Neural progenitor cell (in vitro differentiated cells): ENCODE data around the gene BPIFB2. TPM values are rescaled to one million over a fixed set of nuclear protein-coding genes. Genes with fewer than 3 reads are reported as not detected.
A peak's percentile ranks its signal among the peaks of the same experiment; 100 is the strongest.
"Not testable (repeated sequence)": the region's sequence is repeated elsewhere in the genome, so short reads cannot be mapped to it uniquely, and the experiment has no call there.

Experiments used
- DNase-seq: peaks from one replicate; pipeline ENCODE4 v3.0.0-alpha.2; 2016; ENCODE audit warnings: low spot score
- H2AFZ ChIP-seq: fragments of 200-600 bp; sonication (generic); replicated peaks from 2 replicates; pipeline ENCODE4 v1.6.1; 2016; ENCODE audit warnings: antibody characterized with exemption
- H3F3A ChIP-seq: fragments of 200-600 bp; sonication (generic); 2 replicates; pipeline ENCODE4 v1.6.1; 2016; ENCODE audit warnings: antibody characterized with exemption, low read depth
- H3K27ac ChIP-seq: fragments of 200-600 bp; sonication (generic); 2 replicates; pipeline ENCODE4 v1.5.1; 2016; ENCODE audit warnings: mild to moderate bottlenecking
- H3K27me3 ChIP-seq: fragments of 200-600 bp; sonication (generic); 2 replicates; pipeline ENCODE4 v1.6.1; 2016; ENCODE audit warnings: mild to moderate bottlenecking, moderate library complexity
- H3K36me3 ChIP-seq: fragments of 200-600 bp; sonication (generic); 2 replicates; pipeline ENCODE4 v1.5.1; 2016
- H3K4me1 ChIP-seq: fragments of 200-600 bp; sonication (generic); 2 replicates; pipeline ENCODE4 v1.6.1; 2016; ENCODE audit warnings: mixed run types
- H3K4me2 ChIP-seq: fragments of 200-600 bp; sonication (generic); 2 replicates; pipeline ENCODE4 v1.6.1; 2016
- H3K4me3 ChIP-seq: fragments of 200-600 bp; sonication (generic); 2 replicates; pipeline ENCODE4 v1.5.1; 2016
- H3K79me2 ChIP-seq: fragments of 200-600 bp; sonication (generic); 2 replicates; pipeline ENCODE4 v1.6.1; 2016; ENCODE audit warnings: low read depth
- H3K9ac ChIP-seq: fragments of 200-600 bp; sonication (generic); 2 replicates; pipeline ENCODE4 v1.6.1; 2016
- H3K9me3 ChIP-seq: fragments of 200-600 bp; sonication (generic); 2 replicates; pipeline ENCODE4 v1.5.1; 2016; ENCODE audit warnings: low read depth
- H4K20me1 ChIP-seq: fragments of 200-600 bp; sonication (generic); 2 replicates; pipeline ENCODE4 v1.6.1; 2016; ENCODE audit warnings: low read depth
- H3K27ac Mint-ChIP-seq: 3 replicates; pipeline ENCODE4 v1.8.0; 2021; ENCODE audit warnings: mixed read lengths
- H3K27me3 Mint-ChIP-seq: 2 replicates; pipeline ENCODE4 v1.8.0; 2022; ENCODE audit warnings: low read depth, mild to moderate bottlenecking, inconsistent platforms, moderate library complexity, mixed read lengths; ENCODE audit not compliant: insufficient read depth
- H3K36me3 Mint-ChIP-seq: 3 replicates; pipeline ENCODE4 v1.8.0; 2021; ENCODE audit warnings: mixed read lengths
- H3K4me1 Mint-ChIP-seq: 3 replicates; pipeline ENCODE4 v1.8.0; 2021; ENCODE audit warnings: mixed read lengths
- H3K4me3 Mint-ChIP-seq: 3 replicates; pipeline ENCODE4 v1.8.0; 2021; ENCODE audit warnings: mild to moderate bottlenecking, moderate library complexity, mixed read lengths
- H3K9me3 Mint-ChIP-seq: 3 replicates; pipeline ENCODE4 v1.8.0; 2020; ENCODE audit warnings: mixed read lengths
- EZH2 ChIP-seq: fragments of 200-600 bp; sonication (generic); IDR thresholded peaks from 2 replicates; pipeline ENCODE4 v1.6.1; 2017; ENCODE audit warnings: antibody characterized with exemption, mild to moderate bottlenecking, moderate library complexity
- EZH2phosphoT487 ChIP-seq: fragments of 200-600 bp; sonication (generic); IDR thresholded peaks from 2 replicates; pipeline ENCODE4 v1.6.1; 2017; ENCODE audit warnings: antibody characterized with exemption
- total RNA-seq: library from RNA; depleted of rRNA; stranded (reverse); fragments of >200 nt; gene quantifications from 2 replicates; pipeline ENCODE4 v1.2.3, GENCODE V29; 2015; ENCODE audit warnings: low replicate concordance
- TF ChIP-seq, protein P1 (sequence below): fragments of 200-600 bp; sonication (generic); IDR thresholded peaks from 2 replicates; pipeline ENCODE4 v1.5.1; 2017; ENCODE audit warnings: antibody characterized with exemption, mild to moderate bottlenecking

The BPIFB2 gene
- total RNA-seq, 1 donor from 2014 or later, result not detected

GRCh38 chr20:32972181-32973076, 35.1 kb upstream of the BPIFB2 start:
- Histone ChIP-seq H4K20me1 (no peaks in the 10 kb centered on the region), H3K4me1 (peaks cover 19% of the 10 kb centered on the region), H3K79me2 (no peaks in the 10 kb centered on the region), H3K4me3 (no peak overlapping the region), H3K4me2 (peak overlapping the region; percentile 49), H3K36me3 (no peaks in the 10 kb centered on the region), H3K27me3 (no peaks in the 10 kb centered on the region), H3K9ac (no peak overlapping the region), H2AFZ (peak overlapping the region; percentile 89), H3K27ac (peak overlapping the region; percentile 35), H3K9me3 (no peaks in the 10 kb centered on the region), H3F3A (peaks cover 10% of the 10 kb centered on the region)
- Mint-ChIP-seq H3K4me3 (peak overlapping the region; percentile 39), H3K9me3 (no peaks in the 10 kb centered on the region), H3K27ac (peak overlapping the region; percentile 8), H3K4me1 (peaks cover 30% of the 10 kb centered on the region), H3K36me3 (no peaks in the 10 kb centered on the region), H3K27me3 (peaks cover 11% of the 10 kb centered on the region)
- TF ChIP-seq EZH2 (no peak), EZH2phosphoT487 (no peak)
- TF ChIP-seq, protein P1, sequence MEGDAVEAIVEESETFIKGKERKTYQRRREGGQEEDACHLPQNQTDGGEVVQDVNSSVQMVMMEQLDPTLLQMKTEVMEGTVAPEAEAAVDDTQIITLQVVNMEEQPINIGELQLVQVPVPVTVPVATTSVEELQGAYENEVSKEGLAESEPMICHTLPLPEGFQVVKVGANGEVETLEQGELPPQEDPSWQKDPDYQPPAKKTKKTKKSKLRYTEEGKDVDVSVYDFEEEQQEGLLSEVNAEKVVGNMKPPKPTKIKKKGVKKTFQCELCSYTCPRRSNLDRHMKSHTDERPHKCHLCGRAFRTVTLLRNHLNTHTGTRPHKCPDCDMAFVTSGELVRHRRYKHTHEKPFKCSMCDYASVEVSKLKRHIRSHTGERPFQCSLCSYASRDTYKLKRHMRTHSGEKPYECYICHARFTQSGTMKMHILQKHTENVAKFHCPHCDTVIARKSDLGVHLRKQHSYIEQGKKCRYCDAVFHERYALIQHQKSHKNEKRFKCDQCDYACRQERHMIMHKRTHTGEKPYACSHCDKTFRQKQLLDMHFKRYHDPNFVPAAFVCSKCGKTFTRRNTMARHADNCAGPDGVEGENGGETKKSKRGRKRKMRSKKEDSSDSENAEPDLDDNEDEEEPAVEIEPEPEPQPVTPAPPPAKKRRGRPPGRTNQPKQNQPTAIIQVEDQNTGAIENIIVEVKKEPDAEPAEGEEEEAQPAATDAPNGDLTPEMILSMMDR, result no peak
- no peak for DNase-seq

- Mint-ChIP-seq H3K36me3 (no peaks in the 10 kb centered on the region), H3K9me3 (no peaks in the 10 kb centered on the region), H3K4me3 (peak overlapping the region; percentile 39), H3K27ac (peak overlapping the region; percentile 8), H3K27me3 (peaks cover 11% of the 10 kb centered on the region), H3K4me1 (peaks cover 30% of the 10 kb centered on the region)
- no peaks in the 10 kb centered on the region for H3K79me2 ChIP-seq
- H2AFZ ChIP-seq, result no peak overlapping the region
- no peak overlapping the region for H3K27ac ChIP-seq
- H3F3A ChIP-seq, result peaks cover 10% of the 10 kb centered on the region
- H3K4me2 ChIP-seq, result no peak overlapping the region
- H3K27me3 ChIP-seq, result no peaks in the 10 kb centered on the region
- H3K4me1 ChIP-seq, result peaks cover 19% of the 10 kb centered on the region
- H3K9ac ChIP-seq, result no peak overlapping the region
- no peaks in the 10 kb centered on the region for H3K36me3 ChIP-seq
- H3K4me3 ChIP-seq, result no peak overlapping the region
- H3K9me3 ChIP-seq, result no peaks in the 10 kb centered on the region
- no peaks in the 10 kb centered on the region for H4K20me1 ChIP-seq
- DNase-seq, result no peak
- TF ChIP-seq EZH2 (no peak), EZH2phosphoT487 (no peak)
- TF ChIP-seq, protein P1, result no peak
Observed at GRCh38 chr20:32973077-32973717, 34.3 kb upstream of the BPIFB2 start.

DNA sequence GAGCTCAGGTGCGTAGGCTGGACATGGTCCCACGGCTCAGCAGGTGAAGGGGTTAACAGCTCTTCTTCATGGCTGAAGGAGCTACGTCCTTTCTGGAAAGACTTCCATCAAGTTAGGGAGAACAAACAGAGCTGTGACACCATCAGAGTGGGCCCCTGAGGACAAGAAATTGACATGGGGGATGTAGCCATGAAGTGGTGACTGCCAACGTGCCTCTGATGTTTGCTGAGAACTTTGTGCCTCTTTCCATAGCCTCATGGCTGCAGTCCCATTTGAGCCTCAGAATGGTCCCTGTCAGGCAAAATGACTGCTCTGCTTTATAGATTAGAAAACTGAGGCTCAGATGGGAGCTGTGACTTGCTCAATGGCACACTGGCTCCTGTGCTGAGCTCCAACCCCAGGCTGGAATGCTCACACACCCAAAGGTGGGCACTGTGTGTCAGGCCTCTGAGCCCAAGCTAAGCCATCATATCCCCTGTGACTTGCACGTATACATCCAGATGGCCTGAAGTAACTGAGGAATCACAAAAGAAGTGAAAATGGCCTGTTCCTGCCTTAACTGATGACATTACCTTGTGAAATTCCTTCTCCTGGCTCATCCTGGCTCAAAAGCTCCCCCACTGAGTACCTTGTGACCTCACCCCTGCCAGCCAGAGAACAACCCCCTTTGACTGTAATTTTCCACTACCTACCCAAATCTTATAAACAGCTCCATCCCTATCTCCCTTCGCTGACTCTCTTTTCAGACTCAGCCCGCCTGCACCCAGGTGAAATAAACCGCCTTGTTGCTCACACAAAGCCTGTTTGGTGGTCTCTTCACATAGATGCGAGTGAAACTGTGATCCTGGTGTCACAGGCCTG, 33.1 kb upstream of the BPIFB2 start:
- not testable (repeated sequence) for H3K9ac ChIP-seq

GRCh38 chr20:32975121-32975520, 32.4 kb upstream of the BPIFB2 start:
- peaks cover 10% of the 10 kb centered on the region for H3F3A ChIP-seq
- H3K4me3 Mint-ChIP-seq, H3K9me3 ChIP-seq, H2AFZ ChIP-seq, H3K27me3 ChIP-seq, DNase-seq, H3K4me2 ChIP-seq, H3K27me3 Mint-ChIP-seq, H3K27ac ChIP-seq, H3K36me3 ChIP-seq, H3K4me3 ChIP-seq, H3K9me3 Mint-ChIP-seq, H4K20me1 ChIP-seq, H3K36me3 Mint-ChIP-seq, H3K9ac ChIP-seq, H3K79me2 ChIP-seq: not testable (repeated sequence)
- Mint-ChIP-seq H3K4me1 (peaks cover 23% of the 10 kb centered on the region), H3K27ac (peak overlapping the region; percentile 32)
- peaks cover 23% of the 10 kb centered on the region for H3K4me1 ChIP-seq

More for the DNA sequence above, 33.1 kb upstream of the BPIFB2 start:
- H3K4me1 ChIP-seq, result peaks cover 19% of the 10 kb centered on the region
- H3K27ac ChIP-seq, H2AFZ ChIP-seq, H4K20me1 ChIP-seq, DNase-seq, H3K4me3 ChIP-seq, H3K36me3 Mint-ChIP-seq, H3K36me3 ChIP-seq, H3K9me3 Mint-ChIP-seq, H3K27me3 ChIP-seq, H3K4me3 Mint-ChIP-seq, H3K9me3 ChIP-seq, H3K4me2 ChIP-seq, H3K79me2 ChIP-seq: not testable (repeated sequence)
- peak overlapping the region; percentile 67 for H3K27ac Mint-ChIP-seq
- H3F3A ChIP-seq, result peaks cover 10% of the 10 kb centered on the region
- peaks cover 25% of the 10 kb centered on the region for H3K4me1 Mint-ChIP-seq
- H3K27me3 Mint-ChIP-seq, result peaks cover 11% of the 10 kb centered on the region
